ENCODE results near the gene PCDHGB5.
"Not testable (repeated sequence)": the region's sequence is repeated elsewhere in the genome, so short reads cannot be mapped to it uniquely, and the experiment has no call there.

GRCh38 chr5:141417494-141418172 lies 19.9 kb downstream of the PCDHGB5 start, which contains the start of gene PCDHGB7:
- TF ChIP-seq, protein P1, sequence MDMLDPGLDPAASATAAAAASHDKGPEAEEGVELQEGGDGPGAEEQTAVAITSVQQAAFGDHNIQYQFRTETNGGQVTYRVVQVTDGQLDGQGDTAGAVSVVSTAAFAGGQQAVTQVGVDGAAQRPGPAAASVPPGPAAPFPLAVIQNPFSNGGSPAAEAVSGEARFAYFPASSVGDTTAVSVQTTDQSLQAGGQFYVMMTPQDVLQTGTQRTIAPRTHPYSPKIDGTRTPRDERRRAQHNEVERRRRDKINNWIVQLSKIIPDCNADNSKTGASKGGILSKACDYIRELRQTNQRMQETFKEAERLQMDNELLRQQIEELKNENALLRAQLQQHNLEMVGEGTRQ (IDR thresholded peaks at IDR 0.05; ENCODE audit: low read depth, low read length): not testable (repeated sequence)
- TF ChIP-seq, protein P1 (CRISPR knock-in tag; IDR thresholded peaks at IDR 0.05; ENCODE audit: borderline replicate concordance): not testable (repeated sequence)
- not testable (repeated sequence) for TF ChIP-seq ZNF629 (CRISPR knock-in tag; conservative IDR thresholded peaks at IDR 0.05); RBAK (CRISPR knock-in tag; IDR thresholded peaks at IDR 0.05); ZEB1 (IDR thresholded peaks at IDR 0.05; ENCODE audit: insufficient replicate concordance, low read depth); CENPBD1 (CRISPR knock-in tag; IDR thresholded peaks at IDR 0.05; ENCODE audit: borderline replicate concordance, low read depth); TARDBP (CRISPR knock-in tag; IDR thresholded peaks at IDR 0.05); RAD51 (IDR thresholded peaks at IDR 0.05; ENCODE audit: borderline replicate concordance); REST (IDR thresholded peaks at IDR 0.05; ENCODE audit: borderline replicate concordance in 1 of 2, low read depth in 1 of 2, low read length in 2 of 2); CBX1 (IDR thresholded peaks at IDR 0.05; ENCODE audit: low read depth)
